Esophagus (tissue), 2 donors: ENCODE data around the gene TES. TPM values are rescaled to one million over a fixed set of nuclear protein-coding genes. Genes with fewer than 3 reads are reported as not detected.

ENCODE experiments used
- H3K27ac ChIP-seq, 2 donors: one replicate each; pipeline ENCODE4 v1.5.1; 2013; ENCODE audit warnings: low read depth in 2 of 2, mild to moderate bottlenecking in 2 of 2, inconsistent platforms in 1 of 2, low read length in 1 of 2, moderate library complexity in 1 of 2
- H3K27me3 ChIP-seq, 2 donors: one replicate each; pipeline ENCODE4 v1.6.1; 2013; ENCODE audit warnings: low read length in 2 of 2, control low read depth in 1 of 2, mild to moderate bottlenecking in 1 of 2; ENCODE audit not compliant: insufficient read depth in 2 of 2, control insufficient read depth in 1 of 2
- H3K36me3 ChIP-seq, 2 donors: one replicate each; pipeline ENCODE4 v1.6.1; 2013; ENCODE audit warnings: low read length in 1 of 2; ENCODE audit not compliant: control insufficient read depth in 2 of 2, insufficient read depth in 2 of 2
- H3K4me1 ChIP-seq, 2 donors: one replicate each; pipeline ENCODE4 v1.6.1; 2013; ENCODE audit warnings: low read length in 1 of 2; ENCODE audit not compliant: control insufficient read depth in 2 of 2, insufficient read depth in 2 of 2
- H3K4me3 ChIP-seq, 2 donors: one replicate each; pipeline ENCODE4 v1.5.1; 2013; ENCODE audit warnings: low read length in 2 of 2, mild to moderate bottlenecking in 2 of 2, low read depth in 1 of 2, moderate library complexity in 1 of 2
- H3K9me3 ChIP-seq, 2 donors: one replicate each; pipeline ENCODE4 v1.6.1; 2013; ENCODE audit warnings: mild to moderate bottlenecking in 2 of 2, low read depth in 1 of 2, low read length in 1 of 2, moderate library complexity in 1 of 2; ENCODE audit not compliant: control insufficient read depth in 2 of 2, insufficient read depth in 1 of 2
- WGBS, 2 donors: extraction: QIAGEN DNeasy Blood & Tissue Kit; methylation state at CpG; one replicate each; pipeline ENCODE4 v1.1.7; 2013; 5-methylcytosine and 5-hydroxymethylcytosine counted together
- polyA plus RNA-seq, 2 donors: library from polyadenylated mRNA; stranded (reverse); fragments of 200-250 nt; gene quantifications; one replicate each; pipeline ENCODE4 v1.2.3, GENCODE V29; 2013
- donor health status: healthy with polysubstance abuse.
- donor health status: Bipolar disorder and iron deficiency.

TES gene, protein sequence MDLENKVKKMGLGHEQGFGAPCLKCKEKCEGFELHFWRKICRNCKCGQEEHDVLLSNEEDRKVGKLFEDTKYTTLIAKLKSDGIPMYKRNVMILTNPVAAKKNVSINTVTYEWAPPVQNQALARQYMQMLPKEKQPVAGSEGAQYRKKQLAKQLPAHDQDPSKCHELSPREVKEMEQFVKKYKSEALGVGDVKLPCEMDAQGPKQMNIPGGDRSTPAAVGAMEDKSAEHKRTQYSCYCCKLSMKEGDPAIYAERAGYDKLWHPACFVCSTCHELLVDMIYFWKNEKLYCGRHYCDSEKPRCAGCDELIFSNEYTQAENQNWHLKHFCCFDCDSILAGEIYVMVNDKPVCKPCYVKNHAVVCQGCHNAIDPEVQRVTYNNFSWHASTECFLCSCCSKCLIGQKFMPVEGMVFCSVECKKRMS
- polyA plus RNA-seq = 10 to 100 TPM; 22.8 to 50.5 TPM

DNA sequence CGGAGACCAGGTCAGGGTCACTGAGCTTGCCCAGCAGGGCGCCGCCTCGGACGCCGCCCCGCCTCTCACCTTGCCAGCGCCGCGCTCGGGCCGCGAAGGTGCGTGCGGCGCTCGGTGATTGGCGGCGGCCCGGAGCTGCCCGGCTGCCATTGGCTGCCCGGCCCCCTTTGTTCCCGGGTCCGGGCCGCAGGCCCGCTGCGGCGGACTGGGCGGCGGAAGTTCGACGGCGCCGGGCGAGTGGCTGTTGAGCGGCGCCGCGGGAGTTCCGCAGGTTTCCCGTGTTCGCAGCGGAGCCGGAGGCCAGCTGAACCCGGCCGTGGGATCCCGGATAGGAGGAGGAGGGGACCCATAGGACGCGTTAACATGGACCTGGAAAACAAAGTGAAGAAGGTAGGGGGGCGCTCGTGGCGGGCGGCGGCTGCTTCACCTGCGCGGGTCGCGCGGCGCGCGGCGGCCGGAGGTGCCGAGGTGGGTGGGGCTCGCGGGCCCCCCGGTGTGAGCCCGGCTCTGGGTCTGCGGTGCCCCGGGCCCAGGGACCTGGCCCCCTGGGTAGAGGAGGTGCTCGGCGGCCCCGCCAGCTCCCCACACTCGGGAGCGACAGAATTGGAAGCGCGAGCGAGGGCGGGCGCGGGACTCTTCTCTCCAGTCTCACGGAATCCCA, at the start of gene TES:
Gene TES (plus strand): TSS at position 195 of the 661 bp plus-strand sequence. CDS start 169 bp downstream, at position 364.
- Histone ChIP-seq H3K27me3 (no peaks in the 10 kb centered on the region), H3K4me3 (peak within 1 kb of the TSS; percentile 74 to 94), H3K27ac (peak within 1 kb of the TSS; percentile 98 to 99), H3K36me3 (no peaks in the 10 kb centered on the region), H3K4me1 (peaks cover 0 to 2% of the 10 kb centered on the region in 2 donors), H3K9me3 (no peaks in the 10 kb centered on the region)
- 1% methylated on average over 81 to 83 of the region's 83 CpGs for WGBS, 2 donors

DNA sequence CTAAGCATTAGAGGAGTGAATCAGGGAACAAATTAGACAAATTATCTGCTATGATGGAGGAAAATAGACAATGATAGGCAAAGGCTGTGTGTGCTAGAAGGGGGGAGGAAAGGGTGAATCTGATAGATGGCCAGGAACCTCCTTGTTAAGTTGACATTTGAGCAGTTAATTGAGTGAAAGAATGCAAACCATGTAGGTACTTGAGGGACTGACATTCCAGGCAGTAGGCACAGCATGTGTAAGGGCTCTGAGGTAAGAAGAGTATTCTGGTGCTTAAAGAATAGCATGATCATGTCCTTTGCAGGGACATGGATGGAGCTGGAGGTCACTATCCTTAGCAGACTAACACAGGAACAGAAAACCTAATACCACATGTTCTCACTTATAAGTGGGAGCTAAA, 48.6 kb upstream of the TES start:
- Histone ChIP-seq H3K27ac (no peak overlapping the region), H3K4me1 (no peaks in the 10 kb centered on the region), H3K4me3 (no peak overlapping the region), H3K9me3 (no peaks in the 10 kb centered on the region), H3K36me3 (no peaks in the 10 kb centered on the region), H3K27me3 (no peaks in the 10 kb centered on the region)

GRCh38 chr7:116162254-116162653, 48.1 kb upstream of the TES start:
- no peaks in the 10 kb centered on the region for H3K36me3 ChIP-seq
- H3K9me3 ChIP-seq = no peaks in the 10 kb centered on the region
- H3K27ac ChIP-seq = no peak overlapping the region
- no peaks in the 10 kb centered on the region for H3K27me3 ChIP-seq
- H3K4me3 ChIP-seq = no peak overlapping the region
- no peaks in the 10 kb centered on the region for H3K4me1 ChIP-seq

DNA sequence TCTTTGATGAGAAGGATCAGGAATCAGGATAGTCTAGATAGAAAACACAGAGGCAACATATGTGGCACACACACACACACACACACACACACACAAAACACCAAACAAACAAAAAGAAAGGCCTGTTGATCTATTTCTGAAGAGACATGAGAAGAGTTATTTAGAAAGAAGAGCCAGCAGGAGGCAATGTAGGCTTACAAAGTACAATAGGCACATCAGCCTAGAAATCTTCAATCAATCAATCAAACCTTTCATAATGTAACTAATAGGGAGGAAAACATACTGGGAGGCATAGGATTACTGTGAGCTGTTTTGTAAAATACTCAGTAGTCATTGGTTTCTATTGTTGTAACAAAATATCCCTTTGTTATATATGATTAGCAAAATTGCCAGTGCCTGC, 47.3 kb upstream of the TES start:
- H3K27me3 ChIP-seq = no peaks in the 10 kb centered on the region
- no peaks in the 10 kb centered on the region for H3K36me3 ChIP-seq
- H3K27ac ChIP-seq = no peak overlapping the region
- no peak overlapping the region for H3K4me3 ChIP-seq
- no peaks in the 10 kb centered on the region for H3K9me3 ChIP-seq
- no peaks in the 10 kb centered on the region for H3K4me1 ChIP-seq

- no peaks in the 10 kb centered on the region for H3K4me1 ChIP-seq
- H3K36me3 ChIP-seq = no peaks in the 10 kb centered on the region
- H3K27ac ChIP-seq = no peak overlapping the region
- H3K27me3 ChIP-seq = no peaks in the 10 kb centered on the region
- H3K9me3 ChIP-seq = no peaks in the 10 kb centered on the region
- WGBS, 2 donors = 84 to 91% methylated on average over 2 of the region's 2 CpGs
- no peak overlapping the region for H3K4me3 ChIP-seq
Measured at GRCh38 chr7:116164552-116165306, 45.6 kb upstream of the TES start.

DNA sequence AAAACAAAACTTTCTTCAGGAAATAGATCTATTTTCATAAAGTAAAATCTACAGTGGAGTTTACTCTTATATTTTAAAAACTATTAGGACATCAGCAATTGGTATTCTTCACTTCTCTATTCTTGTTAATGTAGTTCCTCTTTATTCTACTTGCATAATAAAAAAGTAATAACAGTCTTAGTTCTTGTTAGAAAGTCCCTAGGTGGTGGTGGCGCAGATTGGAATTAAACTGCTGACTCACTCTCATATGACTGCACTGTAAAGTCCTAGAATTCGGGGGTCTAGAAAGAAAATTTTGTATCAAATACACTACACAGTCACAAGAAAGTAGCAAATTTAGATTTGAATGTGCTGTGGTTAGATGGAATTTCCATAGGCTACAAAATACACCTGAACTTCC, 44.6 kb upstream of the TES start:
- H3K27me3 ChIP-seq = peaks cover 0 to 2% of the 10 kb centered on the region in 2 donors
- 70 to 82% methylated on average over 2 of the region's 2 CpGs for WGBS, 2 donors
- H3K27ac ChIP-seq = no peak overlapping the region

DNA sequence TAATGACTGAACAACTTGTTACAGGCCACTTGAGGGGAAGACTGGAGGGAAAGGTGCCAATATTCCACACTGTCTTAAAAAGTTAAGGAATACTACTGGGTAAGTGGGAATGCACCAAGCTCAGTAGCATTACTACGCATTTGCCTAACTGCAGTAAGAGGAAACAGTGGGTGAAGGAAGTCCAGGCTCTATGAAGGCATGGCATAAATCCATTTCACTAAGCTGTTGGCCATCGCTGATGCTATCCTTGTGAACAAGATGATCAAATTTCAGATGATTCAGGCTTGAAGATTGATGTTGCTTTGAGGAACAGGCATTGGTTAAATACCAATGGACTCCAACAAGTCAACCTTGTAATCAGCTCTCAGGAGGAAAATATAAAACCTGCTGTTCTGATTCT, 44.2 kb upstream of the TES start:
- H3K27me3 ChIP-seq = peaks cover 0 to 2% of the 10 kb centered on the region in 2 donors
- no peaks in the 10 kb centered on the region for H3K9me3 ChIP-seq
- WGBS, 2 donors = 92 to 94% methylated on average over 2 of the region's 2 CpGs
- no peaks in the 10 kb centered on the region for H3K4me1 ChIP-seq
- no peak overlapping the region for H3K4me3 ChIP-seq
- no peak overlapping the region for H3K27ac ChIP-seq
- H3K36me3 ChIP-seq = no peaks in the 10 kb centered on the region

More for the DNA sequence above, 44.6 kb upstream of the TES start:
- Histone ChIP-seq H3K9me3 (no peaks in the 10 kb centered on the region), H3K36me3 (no peaks in the 10 kb centered on the region), H3K4me3 (no peak overlapping the region), H3K4me1 (no peaks in the 10 kb centered on the region)

DNA sequence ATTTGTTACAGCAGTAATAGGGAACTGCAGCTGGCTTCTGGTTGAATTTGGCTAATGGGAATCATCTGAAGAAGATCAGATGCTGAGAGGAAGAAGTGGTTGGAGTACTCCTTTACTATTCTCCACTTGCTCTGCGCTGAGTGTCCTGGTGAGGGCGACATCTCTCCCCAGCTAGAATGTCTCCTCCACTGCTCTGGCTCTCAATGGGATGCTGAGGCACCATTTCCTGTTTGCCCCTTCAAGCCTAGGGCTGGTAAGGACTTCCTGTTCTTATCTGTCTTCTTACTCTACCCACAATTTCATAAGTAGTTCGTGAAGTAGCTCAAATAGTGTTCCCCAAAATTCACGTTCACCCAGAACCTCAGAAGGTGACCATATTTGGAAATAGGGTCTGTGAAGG, 43.2 kb upstream of the TES start:
- WGBS, 2 donors = 76 to 88% methylated on average over 4 of the region's 4 CpGs
- no peaks in the 10 kb centered on the region for H3K36me3 ChIP-seq
- H3K4me1 ChIP-seq = no peaks in the 10 kb centered on the region
- H3K4me3 ChIP-seq = no peak overlapping the region
- H3K9me3 ChIP-seq = no peaks in the 10 kb centered on the region
- H3K27ac ChIP-seq = no peak overlapping the region
- peaks cover 0 to 2% of the 10 kb centered on the region in 2 donors for H3K27me3 ChIP-seq

DNA sequence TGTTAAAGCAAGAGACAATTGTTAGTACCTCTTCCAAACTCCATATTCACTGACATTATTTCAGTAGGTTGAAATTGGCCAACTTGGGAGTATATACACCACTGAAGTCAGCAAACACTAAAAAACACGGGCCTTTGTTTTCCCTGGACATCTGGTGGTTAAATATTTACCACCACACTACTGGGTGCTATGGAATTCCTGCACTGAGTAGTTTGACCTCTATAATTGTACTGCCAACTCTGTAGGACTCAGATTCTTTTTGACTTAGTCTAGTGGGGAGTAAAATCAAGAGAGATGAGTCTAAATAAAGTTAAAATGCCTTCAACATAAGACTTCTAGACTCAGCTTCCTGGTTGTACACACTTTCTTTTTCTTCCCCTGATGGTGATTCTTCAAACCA, 41.3 kb upstream of the TES start:
- no peaks in the 10 kb centered on the region for H3K4me1 ChIP-seq
- H3K36me3 ChIP-seq = no peaks in the 10 kb centered on the region
- peaks cover 0 to 2% of the 10 kb centered on the region in 2 donors for H3K27me3 ChIP-seq
- H3K9me3 ChIP-seq = no peaks in the 10 kb centered on the region
- no peak overlapping the region for H3K27ac ChIP-seq
- no peak overlapping the region for H3K4me3 ChIP-seq
- WGBS, 2 donors = 51 to 58% methylated on average over 1 of the region's 1 CpG
